IMR-90 (cell line): ENCODE measurements around the gene PCDHGC4. TPM values are rescaled to one million over a fixed set of nuclear protein-coding genes. Genes with fewer than 3 reads are reported as not detected.

ENCODE experiments used
- ATAC-seq: fragments of 200-7000 bp; cut with Tn5 transposase; 2 replicates; pipeline ENCODE4 v1.9.1; 2020; ENCODE audit warnings: low read depth, mild to moderate bottlenecking, moderate library complexity
- BruUV-seq: library from RNA; stranded (reverse); fragments of 400-500 nt; replicated peaks from 2 replicates; lab custom pipeline; 2021; lab: Mats Ljungman, UMichigan
- CTCF ChIA-PET: fragments of 300-600 bp; formaldehyde crosslinking; extraction: SDS; loops from one replicate; lab custom pipeline; 2021; ENCODE audit warnings: antibody characterized with exemption; lab: Yijun Ruan, JAX
- POLR2A ChIA-PET: fragments of 300-600 bp; sonication (Branson Sonifier 250); formaldehyde crosslinking; loops from one replicate; lab custom pipeline; 2022; ENCODE audit warnings: antibody characterized with exemption; ENCODE audit not compliant: unreplicated experiment; lab: Charles Lee
- DNase-seq: peaks from one replicate; pipeline ENCODE4 v3.0.0; 2013
- H2AFZ ChIP-seq: replicated peaks from 2 replicates; pipeline ENCODE3; 2013; ENCODE audit warnings: low read length, mild to moderate bottlenecking; ENCODE audit not compliant: poor library complexity
- H2AK5ac ChIP-seq: 2 replicates; pipeline ENCODE4 v1.6.1; 2013; ENCODE audit warnings: low read depth, low read length, inconsistent platforms
- H2AK9ac ChIP-seq: replicated peaks from 2 replicates; pipeline ENCODE3; 2013; ENCODE audit warnings: mild to moderate bottlenecking, low read depth, low read length, moderate library complexity; ENCODE audit not compliant: poor library complexity
- H2BK120ac ChIP-seq: 2 replicates; pipeline ENCODE4 v1.6.1; 2013; ENCODE audit warnings: low read depth, low read length, inconsistent platforms
- H2BK15ac ChIP-seq: 3 replicates; pipeline ENCODE4 v1.6.1; 2013; ENCODE audit warnings: low read depth, low read length, inconsistent platforms
- H2BK20ac ChIP-seq: 2 replicates; pipeline ENCODE4 v1.6.1; 2013; ENCODE audit warnings: low read depth, mild to moderate bottlenecking, inconsistent platforms, low read length, moderate library complexity
- H2BK5ac ChIP-seq: 2 replicates; pipeline ENCODE4 v1.6.1; 2013; ENCODE audit warnings: mild to moderate bottlenecking, low read depth, low read length, inconsistent platforms; ENCODE audit not compliant: poor library complexity, severe bottlenecking
- H3K14ac ChIP-seq: replicated peaks from 2 replicates; pipeline ENCODE4 v1.6.1; 2013; ENCODE audit warnings: low read depth, low read length, inconsistent platforms
- H3K18ac ChIP-seq: 2 replicates; pipeline ENCODE4 v1.6.1; 2013; ENCODE audit warnings: low read depth, low read length, control low read depth
- H3K23ac ChIP-seq: 2 replicates; pipeline ENCODE4 v1.6.1; 2013; ENCODE audit warnings: low read depth, low read length, inconsistent platforms
- H3K27ac ChIP-seq: 2 replicates; pipeline ENCODE4 v1.5.1; 2013; ENCODE audit warnings: mild to moderate bottlenecking, control low read depth, low read length; ENCODE audit not compliant: insufficient read depth
- H3K27me3 ChIP-seq: 2 replicates; pipeline ENCODE4 v1.6.1; 2013; ENCODE audit warnings: low read length; ENCODE audit not compliant: control insufficient read depth, insufficient read depth
- H3K36me3 ChIP-seq: 2 replicates; pipeline ENCODE4 v1.6.1; 2013; ENCODE audit warnings: low read length, mixed read lengths; ENCODE audit not compliant: control insufficient read depth, insufficient read depth
- H3K4ac ChIP-seq: 2 replicates; pipeline ENCODE4 v1.6.1; 2013; ENCODE audit warnings: low read depth, low read length, inconsistent platforms
- H3K4me1 ChIP-seq: 2 replicates; pipeline ENCODE4 v1.6.1; 2013; ENCODE audit warnings: low read length, mixed read lengths; ENCODE audit not compliant: control insufficient read depth, insufficient read depth
- H3K4me2 ChIP-seq: 2 replicates; pipeline ENCODE4 v1.6.1; 2013; ENCODE audit warnings: low read depth, mild to moderate bottlenecking, control low read depth, low read length, moderate library complexity
- H3K4me3 ChIP-seq: 2 replicates; pipeline ENCODE4 v1.5.1; 2013; ENCODE audit warnings: low read depth, mild to moderate bottlenecking, control low read depth, low read length, moderate library complexity; ENCODE audit not compliant: insufficient read depth
- H3K56ac ChIP-seq: 2 replicates; pipeline ENCODE4 v1.6.1; 2013; ENCODE audit warnings: low read length, inconsistent platforms; ENCODE audit not compliant: insufficient read depth; ENCODE audit errors: extremely low read depth
- H3K79me1 ChIP-seq, 2 experiments: 2 replicates each; pipeline ENCODE4 v1.6.1; 2013; ENCODE audit warnings: low read length in 2 of 2, inconsistent platforms in 1 of 2, low read depth in 1 of 2
- H3K9ac ChIP-seq: 2 replicates; pipeline ENCODE4 v1.6.1; 2013; ENCODE audit warnings: low read depth, low read length, control low read depth
- H3K9me1 ChIP-seq: 2 replicates; pipeline ENCODE4 v1.6.1; 2013; ENCODE audit warnings: low read length, inconsistent platforms; ENCODE audit not compliant: insufficient read depth
- H3K9me3 ChIP-seq: 2 replicates; pipeline ENCODE4 v1.6.1; 2013; ENCODE audit warnings: low read length; ENCODE audit not compliant: control insufficient read depth, insufficient read depth
- H4K20me1 ChIP-seq: 2 replicates; pipeline ENCODE4 v1.6.1; 2013; ENCODE audit warnings: low read length, inconsistent platforms; ENCODE audit not compliant: insufficient read depth
- H4K5ac ChIP-seq: 2 replicates; pipeline ENCODE4 v1.6.1; 2013; ENCODE audit warnings: mild to moderate bottlenecking, low read depth, low read length, control low read depth
- H4K8ac ChIP-seq, 2 experiments: 2 replicates each; pipeline ENCODE4 v1.6.1; 2013; ENCODE audit warnings: low read depth in 2 of 2, low read length in 2 of 2, control low read depth in 1 of 2, inconsistent platforms in 1 of 2
- H4K91ac ChIP-seq: 2 replicates; pipeline ENCODE4 v1.6.1; 2013; ENCODE audit warnings: low read depth, low read length, inconsistent platforms; ENCODE audit not compliant: insufficient read depth
- CHD1 ChIP-seq: IDR thresholded peaks from 2 replicates; pipeline ENCODE4 v1.6.1; 2012; ENCODE audit warnings: low read depth, low read length, improper control_type of control experiment
- FOS ChIP-seq: fragments of 150-350 bp; IDR thresholded peaks from 2 replicates; pipeline ENCODE4 v1.6.1; 2016; ENCODE audit warnings: low read depth, low read length
- MAFK ChIP-seq: IDR thresholded peaks from 2 replicates; pipeline ENCODE4 v1.6.1; 2012; ENCODE audit warnings: low read depth, low read length, improper control_type of control experiment
- MXI1 ChIP-seq: IDR thresholded peaks from 2 replicates; pipeline ENCODE4 v1.6.1; 2012; ENCODE audit warnings: low read depth, mild to moderate bottlenecking, low read length, moderate library complexity, borderline replicate concordance
- POLR2A ChIP-seq: IDR thresholded peaks from 2 replicates; pipeline ENCODE4 v1.6.1; 2012; ENCODE audit warnings: mild to moderate bottlenecking, low read depth, low read length
- WGBS, 2 experiments: methylation state at CpG; one replicate each; pipeline versions ENCODE4 v1.1.5 to v1.1.7; 2013; ENCODE audit warnings: missing lambda C conversion rate in 2 of 2; ENCODE audit not compliant: insufficient read length in 1 of 2; ENCODE audit errors: extremely low coverage in 2 of 2; 5-methylcytosine and 5-hydroxymethylcytosine counted together
- dilution Hi-C: fragments of 300-500 bp; cut with HindIII; formaldehyde crosslinking; loops from one replicate; pipeline ENCODE4 v1.14.3; 2018; ENCODE audit warnings: low sequenced_read_pairs; ENCODE audit not compliant: unreplicated experiment
- in situ Hi-C: fragments of 300-500 bp; cut with MboI; formaldehyde crosslinking; loops from 3 replicates; pipeline ENCODE4 v1.14.3; 2019; ENCODE audit warnings: low sequenced_read_pairs, inconsistent platforms, mixed read lengths
- intact Hi-C: fragments of 100-400 bp; cut with micrococcal nuclease; formaldehyde crosslinking; loops from 2 replicates; pipeline ENCODE4 v1.10.0; 2022
- polyA plus RNA-seq, 3 experiments: library from polyadenylated mRNA; depleted of rRNA; stranded (reverse); fragments of >200 nt; gene quantifications; 2 replicates each; pipeline ENCODE4 v1.2.3, GENCODE V29; 2012; ENCODE audit warnings: low replicate concordance in 1 of 3
- total RNA-seq: library from RNA; depleted of rRNA; stranded (reverse); fragments of >200 nt; gene quantifications from 2 replicates; pipeline ENCODE4 v1.2.3, GENCODE V29; 2012
- TF ChIP-seq, protein P1 (sequence below): fragments of 150-350 bp; IDR thresholded peaks from 2 replicates; pipeline ENCODE4 v1.6.1; 2016; ENCODE audit warnings: low read depth, mild to moderate bottlenecking, low read length, moderate library complexity, borderline replicate concordance
- TF ChIP-seq, protein P2 (sequence below): fragments of 150-350 bp; IDR thresholded peaks from 2 replicates; pipeline ENCODE4 v1.6.1; 2017; ENCODE audit warnings: mild to moderate bottlenecking, antibody characterized with exemption, low read length, low read depth

The PCDHGC4 gene
- total and polyA plus RNA-seq, 2 of the 4 experiments (the other 2 are of a cell fraction) = 0.65 to 1.6 TPM

DNA sequence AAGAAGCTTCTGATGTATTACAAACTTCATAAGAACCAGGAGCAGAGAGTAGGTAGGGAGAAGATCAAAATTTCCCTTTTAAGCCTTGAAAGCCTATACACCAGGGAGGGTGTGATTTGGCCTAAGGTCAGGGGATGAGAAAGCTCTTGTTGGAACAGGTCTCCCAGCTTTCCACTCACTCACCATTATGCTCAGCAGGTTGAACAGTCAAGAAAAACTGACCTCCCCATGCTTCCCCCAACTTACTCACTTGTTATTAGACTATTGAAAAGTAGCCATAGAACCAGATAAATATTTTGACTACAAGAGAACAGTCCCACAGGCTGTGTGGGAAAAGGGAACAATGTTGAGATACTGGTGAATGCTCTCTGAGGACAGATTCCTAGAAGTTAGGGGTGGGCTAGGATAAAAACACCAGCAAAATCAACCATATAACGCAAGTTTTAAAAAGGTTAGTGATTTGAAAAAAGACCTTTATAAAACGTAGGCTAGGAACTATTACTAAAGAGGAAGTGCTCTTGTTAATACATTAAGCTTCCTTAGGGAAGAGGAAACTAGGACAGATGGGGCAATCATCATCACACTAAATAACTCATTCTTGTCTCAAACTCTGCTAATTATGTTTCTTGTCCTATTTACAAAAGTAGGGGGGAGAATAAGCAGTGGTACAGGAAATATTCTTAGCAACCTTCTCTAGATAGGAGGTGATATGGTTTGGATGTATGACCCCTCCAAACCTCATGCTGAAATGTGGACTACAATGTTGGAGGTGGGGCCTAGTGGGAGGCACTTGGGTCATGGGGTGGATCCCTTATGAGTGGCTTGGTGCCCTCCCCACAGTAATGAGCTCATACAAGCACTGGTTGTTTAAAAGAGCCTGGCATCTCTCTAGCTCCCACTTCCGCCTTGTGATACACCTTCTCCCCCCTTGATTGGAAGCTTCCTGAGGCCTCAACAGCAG lies 35.1 kb downstream of the PCDHGC4 start:
- Histone ChIP-seq H3K36me3 (peaks cover 5% of the 10 kb centered on the region), H4K8ac (no peak overlapping the region), H3K56ac (no peak overlapping the region), H2BK120ac (peak overlapping the region; percentile 82; the same call in 1 of the 2 replicates), H3K23ac (no peak overlapping the region), H3K27me3 (no peaks in the 10 kb centered on the region), H3K4ac (peak overlapping the region; percentile 35), H4K91ac (no peak overlapping the region), H3K14ac (no peak overlapping the region; the same call in 1 of the 2 replicates), H3K4me1 (peaks cover 47% of the 10 kb centered on the region), H2AK9ac (no peak overlapping the region), H2BK20ac (peak overlapping the region; percentile 5; the same call in 1 of the 2 replicates), H3K9me3 (no peaks in the 10 kb centered on the region), H3K4me3 (no peak overlapping the region), H2BK5ac (no peak overlapping the region), H4K5ac (no peak overlapping the region), H3K79me1 (peaks cover 6 to 54% of the 10 kb centered on the region in 2 experiments; a peak in 3 of 4 replicates), H2AK5ac (peak overlapping the region; percentile 35; the same call in 1 of the 2 replicates), H3K4me2 (no peak overlapping the region), H2BK15ac (peak overlapping the region; percentile 53; the same call in 1 of the 3 replicates), H3K9ac (no peak overlapping the region), H3K18ac (no peak overlapping the region; the same call in 1 of the 2 replicates), H3K9me1 (peaks cover 31% of the 10 kb centered on the region), H2AFZ (no peak overlapping the region), H3K27ac (no peak overlapping the region), H4K20me1 (no peaks in the 10 kb centered on the region)
- TF ChIP-seq MAFK (no peak), CHD1 (no peak), FOS (no peak), POLR2A (no peak), MXI1 (no peak)
- TF ChIP-seq, protein P1, sequence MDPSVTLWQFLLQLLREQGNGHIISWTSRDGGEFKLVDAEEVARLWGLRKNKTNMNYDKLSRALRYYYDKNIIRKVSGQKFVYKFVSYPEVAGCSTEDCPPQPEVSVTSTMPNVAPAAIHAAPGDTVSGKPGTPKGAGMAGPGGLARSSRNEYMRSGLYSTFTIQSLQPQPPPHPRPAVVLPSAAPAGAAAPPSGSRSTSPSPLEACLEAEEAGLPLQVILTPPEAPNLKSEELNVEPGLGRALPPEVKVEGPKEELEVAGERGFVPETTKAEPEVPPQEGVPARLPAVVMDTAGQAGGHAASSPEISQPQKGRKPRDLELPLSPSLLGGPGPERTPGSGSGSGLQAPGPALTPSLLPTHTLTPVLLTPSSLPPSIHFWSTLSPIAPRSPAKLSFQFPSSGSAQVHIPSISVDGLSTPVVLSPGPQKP = no peak
- TF ChIP-seq, protein P2, sequence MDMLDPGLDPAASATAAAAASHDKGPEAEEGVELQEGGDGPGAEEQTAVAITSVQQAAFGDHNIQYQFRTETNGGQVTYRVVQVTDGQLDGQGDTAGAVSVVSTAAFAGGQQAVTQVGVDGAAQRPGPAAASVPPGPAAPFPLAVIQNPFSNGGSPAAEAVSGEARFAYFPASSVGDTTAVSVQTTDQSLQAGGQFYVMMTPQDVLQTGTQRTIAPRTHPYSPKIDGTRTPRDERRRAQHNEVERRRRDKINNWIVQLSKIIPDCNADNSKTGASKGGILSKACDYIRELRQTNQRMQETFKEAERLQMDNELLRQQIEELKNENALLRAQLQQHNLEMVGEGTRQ = no peak
- ChIA-PET POLR2A (no interaction called here), CTCF (interaction anchor here (1.3 to 1.8 kb wide), 2 partner anchors 44 to 102 kb away, joined by 3 to 9 read pairs; partner anchors contain the start of genes PCDHGB7 and PCDHGC3)
- in situ Hi-C loops (loop anchor here (5.0 kb wide), 1 partner anchor 43 kb away; the partner anchor contains the start of gene PCDHGC3), dilution Hi-C loops (no loop called here), intact Hi-C loops (no loop called here)
- ATAC-seq (no peak), DNase-seq (peak; percentile 43)
- WGBS, 2 experiments = 100% methylated on average over 1 of the region's 3 CpGs; no CpG with 5 or more reads in 1 of the 2 experiments
- no TSS peak for BruUV-seq
